GM12878 (cell line): ENCODE results near the gene SIDT1. TPM values are rescaled to one million over a fixed set of nuclear protein-coding genes. Genes with fewer than 3 reads are reported as not detected.

Experiments used
- ATAC-seq: fragments of 200-7000 bp; cut with Tn5 transposase; 3 replicates; pipeline ENCODE4 v1.9.1; 2020; ENCODE audit warnings: mild to moderate bottlenecking, moderate library complexity
- BruUV-seq: library from RNA; stranded (reverse); fragments of 400-500 nt; replicated peaks from 2 replicates; lab custom pipeline; 2021; lab: Mats Ljungman, UMichigan
- CTCF ChIA-PET: fragments of 300-600 bp; sonication (Branson Sonifier 250); formaldehyde crosslinking; extraction: SDS; loops from one replicate; lab custom pipeline; 2021; ENCODE audit warnings: inconsistent platforms; lab: Yijun Ruan, JAX
- POLR2A ChIA-PET: fragments of 350-600 bp; formaldehyde crosslinking; extraction: SDS; loops from one replicate; lab custom pipeline; 2021; ENCODE audit warnings: inconsistent platforms; lab: Charles Lee
- RAD21 ChIA-PET: fragments of 300-600 bp; sonication (Branson Sonifier 250); formaldehyde crosslinking; loops from one replicate; lab custom pipeline; 2023; ENCODE audit warnings: antibody characterized with exemption; ENCODE audit not compliant: unreplicated experiment; lab: Charles Lee
- SMC1A ChIA-PET: fragments of 300-600 bp; sonication (Branson Sonifier 250); formaldehyde crosslinking; loops from one replicate; lab custom pipeline; 2023; ENCODE audit not compliant: unreplicated experiment, uncharacterized antibody; lab: Charles Lee
- DNase-seq: peaks from one replicate; pipeline ENCODE4 v3.0.0-alpha.2; 2011; ENCODE audit warnings: low read depth, low spot score
- FAIRE-seq: peaks from 3 replicates; lab custom pipeline; 2011; peaks lifted over from hg19 to GRCh38; lab: Jason Lieb, UNC
- H2AFZ ChIP-seq: 2 replicates; pipeline ENCODE4 v1.6.0; 2011; ENCODE audit warnings: low read depth, low read length, control low read depth; ENCODE audit not compliant: control insufficient read depth
- H3K27ac ChIP-seq: 2 replicates; pipeline ENCODE4 v1.5.1; 2011; ENCODE audit warnings: control low read depth; ENCODE audit not compliant: control insufficient read depth, insufficient read depth
- H3K27me3 ChIP-seq, 2 experiments: replicated peaks in 1 of 2; 2 replicates each; pipeline versions ENCODE4 v1.6.0 to v1.6.1; 2011; ENCODE audit warnings: low read length in 1 of 2; ENCODE audit not compliant: control insufficient read depth in 2 of 2, insufficient read depth in 2 of 2
- H3K36me3 ChIP-seq, 2 experiments: 2 replicates each; pipeline ENCODE4 v1.5.1; 2011; ENCODE audit warnings: low read length in 1 of 2; ENCODE audit not compliant: control insufficient read depth in 2 of 2, insufficient read depth in 2 of 2
- H3K4me1 ChIP-seq: 2 replicates; pipeline ENCODE4 v1.6.1; 2011; ENCODE audit warnings: mild to moderate bottlenecking, low read length, moderate library complexity, mixed read lengths; ENCODE audit not compliant: control insufficient read depth, insufficient read depth
- H3K4me2 ChIP-seq: 2 replicates; pipeline ENCODE4 v1.6.0; 2011; ENCODE audit warnings: control low read depth; ENCODE audit not compliant: control insufficient read depth, insufficient read depth
- H3K4me3 ChIP-seq: fragments of 200-600 bp; sonication (generic); 2 replicates; pipeline ENCODE4 v1.5.1; 2016
- H3K79me2 ChIP-seq: 2 replicates; pipeline ENCODE4 v1.6.0; 2011; ENCODE audit warnings: low read length; ENCODE audit not compliant: control insufficient read depth, insufficient read depth
- H3K9ac ChIP-seq: 2 replicates; pipeline ENCODE4 v1.8.0; 2011; ENCODE audit warnings: low read length, control low read depth, mixed read lengths; ENCODE audit not compliant: control insufficient read depth, insufficient read depth
- H3K9me3 ChIP-seq: replicated peaks from 3 replicates; pipeline ENCODE4 v1.5.1; 2011; ENCODE audit warnings: mild to moderate bottlenecking, low read length; ENCODE audit not compliant: control insufficient read depth, insufficient read depth
- H4K20me1 ChIP-seq: 2 replicates; pipeline ENCODE4 v1.6.0; 2011; ENCODE audit not compliant: control insufficient read depth, insufficient read depth
- CBX5 ChIP-seq: sonication (generic); IDR thresholded peaks from 2 replicates; pipeline ENCODE4 v1.6.1; 2016; ENCODE audit warnings: low read depth, moderate library complexity, mild to moderate bottlenecking, inconsistent platforms
- CEBPZ ChIP-seq: fragments of 150-350 bp; IDR thresholded peaks from 2 replicates; pipeline ENCODE4 v1.6.1; 2016; ENCODE audit warnings: low read depth, low read length
- ESRRA ChIP-seq: IDR thresholded peaks from 2 replicates; pipeline ENCODE4 v1.6.1; 2012; ENCODE audit warnings: mild to moderate bottlenecking, low read length, improper control_type of control experiment
- IRF3 ChIP-seq: fragments of 450-650 bp; IDR thresholded peaks from 2 replicates; pipeline ENCODE4 v1.6.1; 2014; ENCODE audit warnings: mild to moderate bottlenecking
- LARP7 ChIP-seq: fragments of 450-650 bp; IDR thresholded peaks from 2 replicates; pipeline ENCODE4 v1.6.1; 2017; ENCODE audit warnings: mild to moderate bottlenecking
- MTA2 ChIP-seq: fragments of 450-650 bp; IDR thresholded peaks from 2 replicates; pipeline ENCODE4 v1.6.1; 2016; ENCODE audit warnings: low read depth, mild to moderate bottlenecking, moderate library complexity
- MYC ChIP-seq: IDR thresholded peaks from 2 replicates; pipeline ENCODE4 v1.6.1; 2011; ENCODE audit warnings: mild to moderate bottlenecking, low read length, moderate library complexity, inconsistent platforms; ENCODE audit not compliant: insufficient read depth, insufficient replicate concordance, insufficient read length, severe bottlenecking
- NR2F1 ChIP-seq: fragments of 450-650 bp; conservative IDR thresholded peaks from 2 replicates; pipeline ENCODE4 v1.6.1; 2017; ENCODE audit warnings: mild to moderate bottlenecking
- POLR2AphosphoS2 ChIP-seq: IDR thresholded peaks from 2 replicates; pipeline ENCODE4 v1.6.1; 2011; ENCODE audit warnings: low read depth, mild to moderate bottlenecking, low read length, improper control_type of control experiment, moderate library complexity
- SRF ChIP-seq, 2 experiments: IDR thresholded peaks; 2 replicates each; pipeline ENCODE4 v1.6.1; 2011; ENCODE audit warnings: low read depth in 2 of 2, low read length in 2 of 2, mild to moderate bottlenecking in 1 of 2, moderate library complexity in 1 of 2
- SUZ12 ChIP-seq: fragments of 200-600 bp; sonication (generic); IDR thresholded peaks from one replicate; pipeline ENCODE4 v1.6.1; 2018; ENCODE audit warnings: antibody characterized with exemption, mild to moderate bottlenecking; ENCODE audit not compliant: unreplicated experiment
- TCF7 ChIP-seq: IDR thresholded peaks from 2 replicates; pipeline ENCODE4 v1.6.1; 2014; ENCODE audit warnings: antibody characterized with exemption, borderline replicate concordance
- WGBS: methylation state at CpG from one replicate; pipeline ENCODE4 v1.1.6; 2016; ENCODE audit warnings: low lambda C conversion rate; ENCODE audit not compliant: insufficient replicate concordance, insufficient coverage; ENCODE audit errors: missing lambda C conversion rate; 5-methylcytosine and 5-hydroxymethylcytosine counted together
- in situ Hi-C: fragments of 300-500 bp; cut with MboI; formaldehyde crosslinking; loops from 9 replicates; pipeline ENCODE4 v1.14.3; 2018; ENCODE audit warnings: mixed read lengths
- intact Hi-C: fragments of 100-400 bp; cut with micrococcal nuclease; formaldehyde crosslinking; loops from one replicate; pipeline ENCODE4 v1.14.2; 2022; ENCODE audit not compliant: unreplicated experiment
- polyA plus RNA-seq, 11 experiments: library from polyadenylated mRNA; depleted of rRNA in 4 of 11; unstranded in 6 of 11; stranded (reverse) in 5 of 11; fragments of >200 nt; fragmentation: Nextera tagmentation in 4 of 11; fragmentation: Illumina TruSeq in 1 of 11; extraction: Ambion mirVana in 4 of 11; extraction: Trizol in 1 of 11; gene quantifications; 1 replicate in 1 of 11; 2 replicates in 10 of 11; pipeline versions ENCODE4 v1.2.1 to v1.2.3, GENCODE V29; 2011 to 2016; ENCODE audit warnings: inconsistent platforms in 2 of 11, missing spikeins in 2 of 11, low read depth in 1 of 11
- total RNA-seq, 4 experiments: library from RNA; depleted of rRNA in 3 of 4; stranded (reverse); fragments of >200 nt in 3 of 4; fragmentation: Illumina TruSeq in 1 of 4; extraction: Trizol in 1 of 4; gene quantifications; 2 replicates each; pipeline versions ENCODE4 v1.2.1 to v1.2.3, GENCODE V29; 2013 to 2021

SIDT1 gene
- total and polyA plus RNA-seq, 10 of the 15 experiments (the other 5 are each of a cell fraction or from before 2014, with no cell fraction given): 3.0 to 45.0 (median 26.6) TPM

- POLR2A ChIA-PET: interaction anchor here (0.5 kb wide), 1 partner anchor 151 kb away, joined by 3 read pairs; no protein-coding TSS in a partner anchor
Observed at GRCh38 chr3:113602836-113603235, 70.5 kb downstream of the SIDT1 start.

More at GRCh38 chr3:113602836-113603235, 70.5 kb downstream of the SIDT1 start:
- WGBS: over 99% methylated on average over 11 of the region's 11 CpGs
- no peak overlapping the region for H3K27ac ChIP-seq
- peaks cover 6 to 65% of the 10 kb centered on the region in 2 experiments for H3K36me3 ChIP-seq
- no peak for TF ChIP-seq IRF3
- TF ChIP-seq CEBPZ: no peak
- TF ChIP-seq CBX5: no peak
- no peak for TF ChIP-seq MTA2
- TF ChIP-seq SUZ12: no peak
- TF ChIP-seq POLR2AphosphoS2: no peak
- TF ChIP-seq MYC: no peak
- TF ChIP-seq ESRRA: no peak
- no peak for TF ChIP-seq SRF (IDR thresholded peaks at IDR 0.05; ENCODE audit: low read depth in 2 of 2, low read length in 2 of 2)
- TF ChIP-seq LARP7: no peak
- no peak for TF ChIP-seq NR2F1
- no peak for TF ChIP-seq TCF7
- TF ChIP-seq, all 136 proteins: peak for 0
- Histone ChIP-seq H3K4me3 (no peak overlapping the region), H4K20me1 (no peaks in the 10 kb centered on the region), H3K9me3 (no peaks in the 10 kb centered on the region), H3K4me2 (no peak overlapping the region), H3K4me1 (peaks cover 17% of the 10 kb centered on the region), H2AFZ (no peak overlapping the region), H3K27me3 (no peaks in the 10 kb centered on the region), H3K9ac (no peak overlapping the region), H3K79me2 (no peaks in the 10 kb centered on the region)
- FAIRE-seq: no peak
- no peak for DNase-seq
- ChIA-PET CTCF (interaction anchor here (0.8 to 4.6 kb wide), 2 partner anchors 107 to 110 kb away, joined by 3 to 21 read pairs; no protein-coding TSS in a partner anchor), RAD21 (no interaction called here), SMC1A (no interaction called here)
- intact Hi-C loops (no loop called here), in situ Hi-C loops (no loop called here)
- ATAC-seq: no peak
- BruUV-seq: no TSS peak
